Stimulated activated CD4-positive, alpha-beta T cell treated with anti-CD3 and anti-CD28 coated beads, Interleukin-1b, Interleukin-23, amount 100 ng/mL, for 48 hours (primary cell): ENCODE measurements around the gene SEMA3E.
"Not testable (repeated sequence)": the region's sequence is repeated elsewhere in the genome, so short reads cannot be mapped to it uniquely, and the experiment has no call there.

Source experiments
- DNase-seq: peaks from one replicate; pipeline ENCODE4 v3.0.0-alpha.2; 2020

The SEMA3E gene

DNA sequence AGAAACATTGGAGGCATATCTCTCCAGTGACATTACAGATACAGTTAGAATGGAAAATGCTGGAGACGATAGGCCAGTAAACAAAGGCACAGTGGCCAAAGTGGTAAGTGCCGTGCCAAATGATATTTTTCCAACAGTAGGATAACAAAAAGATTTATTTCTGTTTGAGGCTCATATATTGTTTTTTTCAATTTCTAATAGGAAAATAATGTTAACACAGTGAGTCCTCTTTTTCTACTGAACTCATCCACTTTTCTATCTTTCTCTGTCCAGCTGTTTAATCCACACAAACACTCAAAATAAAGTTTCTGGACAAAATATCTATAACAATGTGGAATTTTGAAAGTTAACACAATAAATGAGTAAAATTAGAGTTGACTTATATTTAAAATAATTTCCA lies 201.3 kb downstream of the SEMA3E start:
- DNase-seq: no peak

DNA sequence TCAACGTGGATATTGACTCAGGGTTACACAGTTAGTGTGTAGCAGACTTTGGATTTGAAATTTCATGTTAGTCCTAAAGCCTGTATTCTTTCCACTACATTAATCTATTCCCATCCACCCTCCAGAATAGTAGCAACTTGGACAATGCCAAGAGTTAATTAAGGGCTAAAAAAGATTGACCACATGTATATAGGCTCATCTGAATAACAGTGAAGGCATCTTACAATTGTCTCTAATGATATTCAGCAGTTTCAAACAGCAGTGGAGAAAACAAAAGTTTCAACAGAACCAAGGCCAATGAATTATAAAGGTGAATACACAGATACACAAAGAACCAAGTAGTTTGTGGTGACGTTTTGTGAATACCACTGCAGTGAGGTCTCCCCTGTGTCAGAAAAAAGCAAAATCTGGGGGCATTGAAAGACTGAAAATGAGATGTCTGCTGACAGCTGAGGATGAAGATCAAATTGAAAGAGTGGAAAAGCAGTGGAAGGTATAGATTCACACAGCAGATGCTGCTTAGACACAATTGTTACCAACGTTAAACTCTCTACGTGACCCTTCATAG lies 202.8 kb downstream of the SEMA3E start:
- no peak for DNase-seq

DNA sequence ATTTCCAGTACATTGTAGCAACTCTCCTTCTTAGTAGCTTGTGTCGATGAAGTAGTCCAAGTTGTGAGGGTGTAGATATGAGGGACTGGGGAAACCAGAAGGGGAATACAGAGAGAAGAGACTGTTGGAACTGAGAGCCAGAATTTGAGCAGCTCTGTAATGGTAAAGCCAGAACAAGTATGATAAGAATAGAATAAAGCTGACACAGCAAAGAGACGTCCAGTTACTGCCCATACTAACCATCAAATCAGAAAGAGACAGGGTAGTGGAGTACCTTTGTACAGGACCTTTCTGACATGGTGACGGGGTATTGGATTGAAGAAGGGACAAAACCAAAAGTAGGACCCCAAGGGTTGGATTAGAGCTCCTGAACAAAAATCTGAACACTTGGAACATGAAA lies 206.0 kb downstream of the SEMA3E start:
- no peak for DNase-seq

DNA sequence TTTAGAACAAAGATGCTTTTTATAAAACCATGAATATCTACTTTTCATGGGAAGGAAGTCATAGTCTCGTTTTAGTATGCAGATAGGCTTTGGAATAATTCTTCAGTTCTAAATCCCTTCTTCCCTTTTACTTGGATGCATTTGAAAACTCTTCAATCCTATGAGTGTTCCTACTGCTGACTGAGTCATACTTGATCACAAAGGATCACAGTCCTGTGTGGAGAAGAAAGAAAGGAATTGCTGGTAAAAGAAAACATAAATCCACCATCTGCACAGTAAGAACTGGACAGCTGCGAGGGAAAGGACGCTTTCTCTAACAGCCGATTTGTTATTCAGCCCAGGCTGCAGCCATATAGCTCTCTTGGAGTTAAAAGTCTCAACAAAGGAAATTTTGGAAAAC lies 209.9 kb downstream of the SEMA3E start:
- no peak for DNase-seq

DNA sequence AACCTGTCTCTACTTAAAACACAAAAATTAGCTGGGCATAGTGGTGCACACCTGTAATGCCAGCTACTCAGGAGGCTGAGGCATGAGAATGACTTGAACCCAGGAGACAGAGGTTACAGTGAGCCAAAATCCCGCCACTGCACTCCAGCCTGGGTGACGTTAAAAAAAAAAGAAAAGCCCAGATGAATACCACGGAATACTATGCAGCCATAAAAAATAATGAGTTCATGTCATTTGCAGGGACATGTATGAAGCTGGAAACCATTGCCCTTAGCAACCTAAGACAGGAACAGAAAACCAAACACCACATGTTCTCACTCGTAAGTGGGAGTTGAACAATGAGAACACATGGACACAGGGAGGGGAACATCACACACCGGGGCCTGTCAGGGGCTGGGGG lies 218.7 kb downstream of the SEMA3E start:
- DNase-seq: not testable (repeated sequence)

DNA sequence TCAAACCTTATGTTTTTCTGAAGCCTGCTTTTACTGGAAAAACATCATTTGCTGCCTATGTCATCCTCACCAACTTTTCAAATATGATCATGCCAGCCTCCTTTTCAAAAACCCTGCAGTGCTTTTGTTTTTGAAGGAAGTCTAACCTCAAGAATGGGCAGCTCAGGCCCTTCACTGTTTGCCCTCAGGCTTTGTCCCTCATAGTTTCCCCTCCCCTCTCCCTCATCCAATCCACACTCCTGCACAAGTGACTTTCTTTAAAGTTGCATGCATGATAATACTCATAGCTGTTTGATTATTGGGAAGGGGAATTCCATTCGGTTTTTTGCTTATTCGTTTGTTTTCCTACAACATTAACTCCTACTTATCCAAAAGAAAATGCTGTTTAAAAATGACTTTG lies 219.4 kb downstream of the SEMA3E start:
- no peak for DNase-seq

DNA sequence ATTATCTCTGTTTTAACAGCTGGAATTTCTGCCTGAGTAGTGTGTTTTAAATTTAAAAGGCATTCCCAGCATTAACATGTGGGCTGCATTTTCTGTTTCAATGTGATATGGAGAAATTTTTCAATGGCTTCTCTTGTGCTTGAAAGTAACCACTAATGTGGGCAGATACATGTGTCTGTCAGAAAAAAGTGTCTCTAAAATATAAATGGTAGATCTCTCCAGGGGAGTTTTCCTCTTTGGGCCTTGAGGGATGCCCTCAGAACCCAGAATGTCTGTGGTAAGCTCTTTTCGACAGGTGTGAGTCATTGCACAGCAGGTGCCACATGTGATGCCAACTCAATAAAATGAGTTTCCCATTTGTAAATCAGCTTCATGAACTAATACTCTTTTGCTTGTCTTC lies 221.1 kb downstream of the SEMA3E start:
- no peak for DNase-seq

DNA sequence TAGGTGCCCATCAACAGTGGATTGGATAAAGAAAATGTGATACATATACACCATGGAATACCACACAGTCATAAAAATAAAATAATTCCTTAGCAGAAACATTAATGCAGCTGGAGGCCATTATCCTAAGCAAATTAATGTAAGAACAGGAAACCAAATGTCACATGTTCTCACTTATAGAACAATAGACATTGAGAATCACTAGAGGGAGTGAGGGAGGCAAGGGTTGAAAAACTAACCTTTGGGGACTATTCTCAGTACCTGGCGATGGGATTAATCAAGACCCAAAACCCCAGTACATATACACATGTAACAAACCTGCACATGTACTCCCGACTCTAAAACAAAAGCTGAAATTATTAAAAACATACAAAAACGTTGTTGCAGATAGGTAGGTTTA lies 222.6 kb downstream of the SEMA3E start:
- no peak for DNase-seq

DNA sequence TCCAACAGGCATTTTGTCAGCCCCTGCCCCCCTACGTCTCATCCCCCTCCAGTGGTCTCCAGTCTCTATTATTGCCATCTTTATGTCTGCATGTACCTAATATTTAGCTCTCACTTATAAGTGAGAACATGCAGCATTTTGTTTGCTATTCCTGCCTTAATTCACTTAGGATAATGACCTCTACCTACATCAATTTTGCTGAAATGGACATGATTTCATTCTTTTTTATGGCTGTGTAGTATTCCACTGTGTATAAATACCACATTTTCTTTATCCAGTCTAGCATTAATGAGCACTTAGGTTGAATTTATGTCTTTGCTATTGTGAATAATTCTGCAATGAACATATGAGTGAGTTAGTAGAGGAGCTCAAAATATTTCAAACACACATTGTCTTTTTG lies 229.9 kb downstream of the SEMA3E start:
- no peak for DNase-seq

DNA sequence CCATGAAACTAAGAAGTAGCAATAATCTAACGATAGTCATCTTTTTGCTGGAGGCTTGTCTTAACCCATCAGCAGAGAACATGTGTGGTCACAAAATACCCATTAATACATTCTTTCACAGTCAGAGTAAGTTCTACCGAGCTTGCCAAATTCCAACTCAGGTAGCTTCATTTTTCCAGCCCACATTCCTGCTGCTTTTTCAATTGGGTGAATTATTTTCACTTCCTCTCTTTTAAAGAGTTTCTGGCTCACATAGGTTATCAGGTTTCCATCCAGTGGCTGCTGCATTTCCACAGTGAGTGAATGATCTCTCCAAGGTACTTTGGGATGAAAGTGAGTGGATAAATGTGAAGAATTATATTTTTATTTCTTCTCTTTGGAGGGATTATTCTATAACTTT lies 233.1 kb downstream of the SEMA3E start:
- no peak for DNase-seq

DNA sequence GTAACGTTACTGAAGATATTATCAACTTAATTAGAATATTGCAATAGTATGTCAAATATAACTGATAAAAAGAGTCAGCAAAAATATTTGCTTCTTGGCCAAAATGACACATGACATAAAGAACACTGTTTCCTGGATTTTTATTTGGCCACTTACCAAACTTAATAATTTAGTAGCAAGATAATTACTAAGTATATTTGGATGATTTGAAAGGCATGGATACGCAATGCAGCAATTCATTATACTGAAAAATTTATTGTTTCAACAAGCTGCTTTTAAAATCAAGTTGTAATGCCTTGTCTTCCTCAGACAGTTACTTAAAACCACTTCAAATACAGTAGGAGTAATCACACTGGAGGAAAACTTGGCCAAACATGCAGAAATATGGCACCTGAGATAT lies 234.0 kb downstream of the SEMA3E start:
- DNase-seq: no peak

DNA sequence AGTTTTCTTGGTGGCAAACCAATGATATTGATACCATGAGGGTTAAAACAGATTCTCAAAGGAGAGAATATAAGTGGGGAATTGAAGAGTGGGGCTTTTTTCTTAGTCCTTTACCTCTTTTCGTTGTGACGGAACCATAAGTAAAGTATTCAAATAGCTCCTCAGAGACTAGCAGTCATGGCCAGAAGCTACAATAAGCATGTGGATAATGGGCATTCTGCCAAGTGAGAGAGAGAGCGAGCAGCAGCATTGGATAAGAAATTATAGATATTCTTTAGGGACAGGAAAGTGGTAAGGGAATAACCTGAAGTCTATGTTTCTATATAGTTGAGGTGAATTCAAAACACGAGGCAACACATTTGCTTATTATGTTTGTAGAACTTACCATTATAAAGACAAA lies 235.1 kb downstream of the SEMA3E start:
- no peak for DNase-seq

DNA sequence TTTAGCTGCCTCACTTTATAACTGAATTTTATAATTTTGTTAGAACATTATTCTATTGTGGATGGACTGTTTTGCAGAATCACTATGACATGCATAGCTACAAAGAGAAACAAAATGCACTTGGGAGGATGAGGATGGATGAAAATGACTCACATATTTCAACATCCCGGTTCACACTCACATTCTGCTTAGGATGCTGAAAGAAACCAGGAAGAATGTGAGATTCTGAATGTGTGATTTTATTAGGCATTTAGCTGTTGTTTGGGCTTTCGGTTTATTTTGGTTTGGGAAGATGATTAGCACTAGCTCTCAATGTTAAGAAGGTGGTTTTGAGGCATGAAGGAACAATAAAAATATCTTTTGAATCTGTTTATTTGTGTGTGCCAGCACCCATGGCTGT lies 235.5 kb downstream of the SEMA3E start:
- DNase-seq: no peak

DNA sequence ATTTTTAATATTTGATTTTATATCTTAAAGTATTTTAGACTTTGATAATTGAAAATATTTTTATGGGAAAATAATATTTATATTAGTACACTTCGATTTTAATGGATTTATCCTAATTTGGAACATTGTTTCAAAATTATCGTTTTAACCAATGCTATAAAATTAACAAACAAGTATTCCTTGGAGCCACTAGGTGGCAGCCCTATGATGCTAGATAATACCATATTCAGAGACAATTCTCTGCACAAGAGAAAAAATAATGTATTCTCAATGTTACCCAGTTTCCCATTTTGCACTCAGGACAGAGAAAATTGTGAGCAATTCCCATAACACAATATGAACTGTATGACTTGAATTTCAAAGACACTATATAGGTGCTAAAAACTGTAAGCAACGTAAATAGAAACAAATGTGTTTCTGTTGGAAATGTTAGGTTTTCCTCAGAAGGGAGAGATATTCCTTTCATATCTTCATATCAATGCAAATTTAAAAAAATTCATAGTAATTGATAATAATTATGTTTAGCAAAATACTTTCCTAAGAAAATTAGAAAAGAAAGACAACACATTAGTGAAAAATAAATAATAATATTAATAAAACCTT lies 237.8 kb downstream of the SEMA3E start:
- DNase-seq: no peak

DNA sequence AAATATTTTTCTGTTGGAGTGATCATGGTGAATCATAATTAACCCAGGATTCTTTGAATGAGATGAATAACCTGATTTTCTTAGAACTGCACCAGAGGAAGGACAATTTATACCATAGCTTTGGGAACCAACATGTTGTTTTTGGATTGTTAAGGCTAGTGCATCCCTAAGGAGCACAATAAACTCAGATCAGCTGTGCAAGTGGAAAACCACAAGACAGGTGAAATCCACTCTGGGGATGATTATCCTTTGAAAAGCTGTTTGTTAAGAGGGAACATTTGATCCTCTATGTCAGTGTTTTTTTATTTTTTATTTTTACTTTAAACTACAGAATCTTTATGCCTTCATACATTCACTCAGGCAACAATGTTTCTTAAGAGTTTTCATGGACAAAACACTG lies 254.2 kb downstream of the SEMA3E start:
- no peak for DNase-seq

DNA sequence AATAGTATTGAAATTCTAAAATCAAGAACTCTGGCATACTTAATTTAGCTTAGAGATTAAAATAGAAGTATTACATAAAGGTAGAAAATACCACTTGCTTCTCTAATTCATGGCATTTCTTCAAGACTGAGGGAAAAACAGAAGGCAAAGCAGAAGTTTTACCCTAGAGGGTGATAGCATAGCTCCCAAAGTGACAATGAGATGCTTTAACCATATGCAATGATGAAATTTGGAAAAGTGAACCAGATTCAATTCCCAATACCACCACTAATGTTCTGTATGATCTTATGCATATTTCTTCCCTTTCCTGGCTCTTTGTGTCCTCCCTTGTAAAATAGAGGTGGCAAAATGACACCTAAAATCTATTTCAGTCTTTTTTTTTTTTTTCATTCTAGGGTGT lies 260.5 kb downstream of the SEMA3E start:
- no peak for DNase-seq

DNA sequence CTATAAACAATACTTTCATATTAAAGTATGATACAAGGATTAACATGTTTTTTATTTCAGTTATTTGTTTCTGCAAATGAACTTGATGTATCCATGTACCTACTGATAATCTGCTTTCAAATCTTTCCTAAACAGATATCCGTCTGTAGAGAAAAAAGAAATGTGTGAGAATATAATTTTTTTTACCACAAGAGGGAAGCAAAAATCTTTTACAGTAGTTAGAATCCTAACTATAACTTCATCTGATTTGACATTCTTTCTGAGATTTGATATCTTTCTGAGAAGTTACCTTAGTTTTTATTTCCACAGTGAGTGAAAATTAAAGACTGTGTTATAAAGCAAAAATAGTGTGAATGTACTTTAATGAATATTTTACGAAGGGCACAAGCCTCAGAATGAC lies 282.3 kb downstream of the SEMA3E start:
- no peak for DNase-seq

DNA sequence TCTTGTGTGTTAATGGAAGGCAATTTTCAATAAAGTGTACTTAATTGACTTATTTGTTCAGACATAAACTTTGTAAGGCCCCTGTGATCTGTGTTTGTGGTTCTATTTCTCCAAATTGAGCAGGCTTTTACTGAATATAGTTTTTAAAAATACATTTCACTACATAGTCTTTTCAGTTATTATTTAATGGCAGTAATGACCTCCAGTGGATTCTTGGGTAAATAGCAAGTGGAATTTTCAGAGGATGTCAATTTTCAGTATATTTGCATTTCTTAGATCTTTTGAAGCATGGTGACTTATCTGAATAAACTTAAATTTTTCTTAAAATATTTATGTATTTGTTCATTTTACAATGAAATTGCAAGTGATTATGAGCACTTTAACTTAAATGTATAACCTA lies 283.2 kb downstream of the SEMA3E start:
- no peak for DNase-seq

DNA sequence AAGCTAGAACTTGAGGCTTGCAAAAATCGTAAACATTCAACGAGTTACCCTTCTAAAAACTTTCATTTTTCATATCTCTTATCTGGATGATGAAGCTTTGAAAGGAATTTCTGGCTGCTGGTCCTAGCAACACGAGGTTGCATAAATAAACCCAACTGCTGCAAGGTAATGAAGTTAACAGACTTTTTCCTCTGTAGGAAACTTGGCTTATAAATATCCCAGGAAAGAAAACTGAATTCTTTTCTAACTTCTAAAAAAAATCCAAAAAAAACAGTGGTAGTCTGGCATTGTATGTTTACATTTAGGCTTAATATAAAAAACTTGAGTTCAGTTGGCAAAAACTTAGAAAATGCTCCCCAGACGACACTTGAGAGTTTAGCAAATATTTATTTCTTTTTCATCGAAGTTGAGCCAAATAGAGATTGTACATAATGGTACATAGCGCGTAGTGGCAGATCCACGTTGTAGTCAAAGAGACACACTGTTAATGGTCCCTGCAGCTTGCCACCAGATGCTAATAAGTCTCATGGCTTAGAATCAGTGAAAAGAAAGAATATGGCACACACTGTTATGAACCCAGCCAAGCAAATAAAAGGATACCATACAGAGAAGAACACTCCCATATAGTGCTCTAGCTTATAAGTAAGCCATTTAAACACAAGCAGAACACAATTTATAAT lies 285.9 kb downstream of the SEMA3E start:
- no peak for DNase-seq

DNA sequence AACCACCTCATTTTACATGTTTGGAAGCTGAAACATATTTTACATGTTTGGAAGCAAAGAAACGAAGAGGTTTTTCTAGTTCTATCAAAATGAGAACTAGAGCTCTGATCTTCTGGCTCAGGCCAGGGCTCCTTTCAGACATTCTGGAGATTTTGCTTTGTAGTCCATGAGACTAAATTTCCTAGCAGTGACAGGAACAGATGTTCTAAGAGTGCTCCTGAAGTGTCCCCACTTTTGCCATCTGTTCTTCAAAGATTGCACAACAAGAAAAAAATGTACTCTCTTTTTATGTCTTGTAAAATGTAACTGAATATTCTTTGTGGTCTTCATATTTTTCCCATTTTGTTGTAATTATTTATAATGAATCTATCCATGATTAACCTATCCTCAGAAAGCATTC lies 289.8 kb downstream of the SEMA3E start:
- DNase-seq: no peak

DNA sequence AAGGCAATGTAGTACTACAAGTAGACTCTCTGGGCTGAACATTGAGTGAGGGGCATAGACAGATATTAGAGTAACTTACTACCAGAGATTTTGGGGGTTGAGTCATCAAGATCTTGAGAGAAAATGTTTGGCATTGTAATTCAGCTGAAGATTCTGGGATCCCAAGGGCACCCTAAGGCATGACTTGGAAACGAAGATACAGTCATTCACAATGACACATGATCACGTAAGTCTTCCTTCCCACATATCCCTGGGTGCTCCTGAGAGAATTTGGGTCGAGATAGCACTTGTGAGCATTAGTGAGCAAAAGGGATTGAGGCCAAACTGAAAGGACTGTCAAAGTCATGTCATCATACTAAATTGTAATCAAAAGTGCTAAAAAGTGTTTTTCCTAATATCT lies 293.8 kb downstream of the SEMA3E start:
- DNase-seq: no peak

DNA sequence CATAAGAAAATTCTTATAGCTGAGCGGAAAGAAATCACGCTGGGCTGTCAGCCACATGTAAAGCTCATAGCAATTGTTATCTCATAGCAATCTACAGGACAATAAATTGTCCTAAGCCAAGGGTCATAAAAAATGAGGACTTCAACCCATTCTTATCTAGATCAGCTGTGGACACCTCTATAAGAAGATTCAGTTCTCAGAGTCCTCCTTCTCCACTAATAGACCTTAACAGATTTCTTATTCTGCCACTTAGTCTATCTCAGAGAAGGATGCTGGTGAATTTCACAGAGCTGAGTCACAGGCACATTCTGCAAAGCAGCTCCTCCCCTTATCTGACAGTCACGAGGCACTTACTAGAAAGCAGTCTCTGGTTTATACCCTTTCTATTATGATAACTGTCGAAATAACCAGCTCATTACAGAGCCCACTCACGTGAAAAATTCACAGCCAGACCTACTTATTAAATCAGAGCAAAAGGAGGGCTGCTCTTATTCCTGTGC lies 300.9 kb downstream of the SEMA3E start:
- no peak for DNase-seq

DNA sequence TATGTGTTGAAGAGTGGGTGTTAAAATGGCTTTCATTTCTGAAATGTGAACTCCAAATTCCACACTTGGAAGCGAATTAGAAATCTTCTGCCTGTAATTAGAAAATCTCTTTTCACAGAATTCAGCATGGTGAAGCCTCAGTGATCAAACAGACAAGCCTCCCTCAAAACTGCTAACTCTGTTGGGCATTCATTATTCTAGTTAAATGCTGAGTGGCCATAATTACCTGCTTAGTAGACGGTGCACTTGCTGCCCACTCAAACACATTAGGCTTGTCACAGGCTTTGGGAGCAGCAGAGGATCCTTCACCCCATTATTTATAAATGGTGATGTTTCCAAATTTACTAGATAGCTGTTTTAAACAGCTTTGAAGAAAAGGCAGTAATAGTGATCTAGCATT lies 309.0 kb downstream of the SEMA3E start:
- DNase-seq: no peak

DNA sequence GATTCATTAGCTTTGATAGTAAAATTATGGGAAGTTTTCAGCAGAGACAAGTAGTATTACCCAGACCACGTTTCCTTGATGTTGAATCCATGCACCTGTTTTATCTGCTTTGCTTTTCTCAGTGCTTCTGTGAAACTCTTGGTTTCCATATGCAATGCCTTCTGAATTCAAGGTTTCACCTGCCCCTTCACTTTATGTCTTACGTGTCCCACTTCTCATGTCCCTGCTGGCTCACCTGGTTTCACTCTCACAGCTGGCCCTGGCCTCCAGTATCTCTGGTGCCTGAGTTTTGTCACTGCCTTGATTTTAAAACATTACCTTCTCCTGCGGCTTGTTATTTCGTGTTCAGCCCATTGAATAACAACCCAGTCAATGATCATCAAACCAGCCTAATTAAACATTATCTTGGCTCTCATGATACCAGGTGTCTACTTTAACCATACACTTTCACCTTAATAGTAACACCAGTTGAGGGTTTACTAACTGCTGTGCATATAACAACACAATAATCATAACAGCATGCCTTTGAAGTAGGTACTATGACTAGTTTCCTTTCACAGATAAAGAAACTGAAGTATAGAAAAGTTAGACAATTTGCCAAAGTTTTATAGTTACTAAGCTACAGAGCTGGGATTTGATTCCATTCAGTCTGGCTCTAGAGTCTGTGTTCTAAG lies 310.5 kb downstream of the SEMA3E start:
- no peak for DNase-seq
